Retinal pigment epithelial cell (primary cell): ENCODE results near the gene HTR2A.
A peak's percentile ranks its signal among the peaks of the same experiment; 100 is the strongest.

Source experiments
- DNase-seq: peaks from one replicate; pipeline ENCODE4 v3.0.0-alpha.2; 2010; ENCODE audit warnings: low read depth
- H3K4me3 ChIP-seq: 2 replicates; pipeline ENCODE4 v1.5.1; 2011; ENCODE audit warnings: mild to moderate bottlenecking, low read length, control low read depth, moderate library complexity
- CTCF ChIP-seq: conservative IDR thresholded peaks from 2 replicates; pipeline ENCODE4 v1.5.1; 2011; ENCODE audit warnings: low read depth, low read length, control low read depth, inconsistent platforms

The HTR2A gene

GRCh38 chr13:46874006-46874405 lies 22.8 kb downstream of the HTR2A start:
- TF ChIP-seq CTCF: no peak
- no peak for DNase-seq
- H3K4me3 ChIP-seq: no peak overlapping the region

GRCh38 chr13:46871557-46871956 lies 25.3 kb downstream of the HTR2A start:
- H3K4me3 ChIP-seq: no peak overlapping the region
- DNase-seq: no peak
- TF ChIP-seq CTCF: no peak

DNA sequence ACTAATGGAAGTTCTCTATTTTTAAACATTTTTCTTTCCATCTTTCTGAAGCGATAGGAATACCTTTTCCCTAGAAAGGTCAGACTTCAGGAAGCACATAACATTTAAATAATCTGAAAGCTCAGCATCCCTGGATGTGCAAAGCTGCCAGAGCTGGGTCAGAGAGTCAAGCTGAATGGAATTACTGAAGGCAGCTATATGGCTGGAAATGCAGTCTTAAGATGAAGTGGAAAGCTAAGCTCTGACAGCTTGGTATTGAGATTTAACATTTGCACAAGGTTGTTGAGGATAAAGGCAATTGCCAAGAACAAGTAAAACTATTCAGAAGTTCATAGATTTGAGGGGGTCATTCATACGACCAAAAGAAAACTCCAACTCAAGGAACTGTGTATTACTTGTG lies 28.8 kb downstream of the HTR2A start:
- no peak overlapping the region for H3K4me3 ChIP-seq
- peak; percentile 71 for DNase-seq
- TF ChIP-seq CTCF: no peak

- DNase-seq: peak; percentile 98
- TF ChIP-seq CTCF: no peak
- no peak overlapping the region for H3K4me3 ChIP-seq
Measured at GRCh38 chr13:46866150-46866549, 30.7 kb downstream of the HTR2A start.

- TF ChIP-seq CTCF: no peak
- DNase-seq: no peak
- no peak overlapping the region for H3K4me3 ChIP-seq
Measured at GRCh38 chr13:46864941-46865340, 31.9 kb downstream of the HTR2A start.

- no peak overlapping the region for H3K4me3 ChIP-seq
- TF ChIP-seq CTCF: no peak
- no peak for DNase-seq
Measured at GRCh38 chr13:46861959-46862358, 34.9 kb downstream of the HTR2A start.

DNA sequence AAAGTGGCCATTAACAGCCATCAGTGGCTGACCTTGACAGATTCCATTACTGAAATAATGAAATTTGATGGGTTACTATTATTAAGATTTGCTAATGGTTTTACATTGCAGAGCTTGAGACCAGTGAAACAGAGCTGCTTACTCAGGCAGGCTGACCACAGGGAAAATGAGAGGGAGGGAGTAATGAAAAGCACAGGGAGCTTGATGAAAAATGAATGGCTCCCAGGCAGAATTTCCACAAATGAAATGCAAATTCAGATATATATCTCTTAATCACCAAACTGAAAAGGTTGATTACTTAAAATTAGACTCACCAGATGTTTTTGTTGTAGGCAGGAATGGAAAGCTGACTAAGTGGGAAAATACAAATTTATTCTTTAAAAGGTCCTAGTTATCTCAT lies 36.1 kb downstream of the HTR2A start:
- TF ChIP-seq CTCF: no peak
- no peak overlapping the region for H3K4me3 ChIP-seq
- DNase-seq: no peak
